Measurements from ENCODE around the gene NCR1. TPM values are rescaled to one million over a fixed set of nuclear protein-coding genes. Genes with fewer than 3 reads are reported as not detected.
"Not testable (repeated sequence)": the region's sequence is repeated elsewhere in the genome, so short reads cannot be mapped to it uniquely, and the experiment has no call there.

Gene NCR1
- total RNA-seq (not detected), total RNA-seq (0 reads per million in 2 donors)

GRCh38 chr19:54905803-54906511 lies at the start of gene NCR1:
TSS of gene NCR1 (plus strand) at chr19:54906148. CDS start at chr19:54906188, 40 bp downstream.
- no peak for ATAC-seq
- H3K27me3 Mint-ChIP-seq, result peaks cover 6% of the 10 kb centered on the region
- H3K27ac Mint-ChIP-seq, result no peak within 1 kb of the TSS
- no peaks in the 10 kb centered on the region for H3K9me3 ChIP-seq (ENCODE audit: control insufficient read depth, low read length, poor library complexity, severe bottlenecking)
- no peak within 1 kb of the TSS for H3K4me3 Mint-ChIP-seq
- no peaks in the 10 kb centered on the region for H3K4me1 Mint-ChIP-seq
- no peak for DNase-seq
- H3K36me3 Mint-ChIP-seq (ENCODE audit: low read depth), result no peaks in the 10 kb centered on the region

GRCh38 chr19:54858476-54858875 lies 47.5 kb upstream of the NCR1 start:
- H3K4me1 Mint-ChIP-seq; ATAC-seq; H3K27me3 Mint-ChIP-seq; H3K36me3 Mint-ChIP-seq (ENCODE audit: low read depth); H3K27ac Mint-ChIP-seq; DNase-seq; H3K4me3 Mint-ChIP-seq; H3K9me3 ChIP-seq (ENCODE audit: control insufficient read depth, low read length, poor library complexity, severe bottlenecking): not testable (repeated sequence)

- not testable (repeated sequence) for H3K27me3 Mint-ChIP-seq; H3K4me3 Mint-ChIP-seq; ATAC-seq; H3K9me3 ChIP-seq (ENCODE audit: control insufficient read depth, low read length, poor library complexity, severe bottlenecking); H3K36me3 Mint-ChIP-seq (ENCODE audit: low read depth); H3K27ac Mint-ChIP-seq; H3K4me1 Mint-ChIP-seq; DNase-seq
These were observed 46.5 kb upstream of the NCR1 start for GRCh38 chr19:54859421-54859820.

GRCh38 chr19:54863459-54863858 lies 42.5 kb upstream of the NCR1 start:
- peaks cover 12% of the 10 kb centered on the region for H3K27me3 Mint-ChIP-seq
- not testable (repeated sequence) for H3K36me3 Mint-ChIP-seq (ENCODE audit: low read depth); H3K9me3 ChIP-seq (ENCODE audit: control insufficient read depth, low read length, poor library complexity, severe bottlenecking); ATAC-seq; H3K27ac Mint-ChIP-seq; H3K4me3 Mint-ChIP-seq; DNase-seq; H3K4me1 Mint-ChIP-seq

- H3K36me3 Mint-ChIP-seq (ENCODE audit: low read depth), result no peaks in the 10 kb centered on the region
- no peaks in the 10 kb centered on the region for H3K9me3 ChIP-seq (ENCODE audit: control insufficient read depth, low read length, poor library complexity, severe bottlenecking)
- no peaks in the 10 kb centered on the region for H3K4me1 Mint-ChIP-seq
- H3K4me3 Mint-ChIP-seq, result no peak overlapping the region
- ATAC-seq, result no peak
- H3K27ac Mint-ChIP-seq, result no peak overlapping the region
- H3K27me3 Mint-ChIP-seq, result peaks cover 12% of the 10 kb centered on the region
- DNase-seq, result no peak
These were observed 34.3 kb upstream of the NCR1 start for GRCh38 chr19:54871696-54872095.

GRCh38 chr19:54873990-54874389 lies 32.0 kb upstream of the NCR1 start, which contains the start of gene FCAR:
TSS of gene FCAR (plus strand) at chr19:54874235. CDS start at chr19:54874290, 55 bp downstream.
- no peak for DNase-seq

GRCh38 chr19:54875506-54875905 lies 30.4 kb upstream of the NCR1 start:
- Mint-ChIP-seq H3K4me3 (no peak overlapping the region), H3K36me3 (ENCODE audit: low read depth) (no peaks in the 10 kb centered on the region), H3K4me1 (no peaks in the 10 kb centered on the region), H3K27ac (no peak overlapping the region), H3K27me3 (peaks cover 19% of the 10 kb centered on the region)
- DNase-seq (no peak), ATAC-seq (no peak)
- no peaks in the 10 kb centered on the region for H3K9me3 ChIP-seq (ENCODE audit: control insufficient read depth, low read length, poor library complexity, severe bottlenecking)

More at GRCh38 chr19:54873990-54874389, 32.0 kb upstream of the NCR1 start, which contains the start of gene FCAR:
- H3K9me3 ChIP-seq (ENCODE audit: control insufficient read depth, low read length, poor library complexity, severe bottlenecking), result no peaks in the 10 kb centered on the region
- no peak within 1 kb of the TSS for H3K27ac Mint-ChIP-seq
- ATAC-seq, result no peak
- H3K4me1 Mint-ChIP-seq, result no peaks in the 10 kb centered on the region
- H3K27me3 Mint-ChIP-seq, result peaks cover 11% of the 10 kb centered on the region
- no peak within 1 kb of the TSS for H3K4me3 Mint-ChIP-seq
- no peaks in the 10 kb centered on the region for H3K36me3 Mint-ChIP-seq (ENCODE audit: low read depth)

GRCh38 chr19:54877471-54877870 lies 28.5 kb upstream of the NCR1 start:
- ATAC-seq, result no peak
- H3K9me3 ChIP-seq (ENCODE audit: control insufficient read depth, low read length, poor library complexity, severe bottlenecking), result no peaks in the 10 kb centered on the region
- DNase-seq, result no peak
- peaks cover 28% of the 10 kb centered on the region for H3K27me3 Mint-ChIP-seq
- H3K27ac Mint-ChIP-seq, result no peak overlapping the region
- no peaks in the 10 kb centered on the region for H3K4me1 Mint-ChIP-seq
- no peaks in the 10 kb centered on the region for H3K36me3 Mint-ChIP-seq (ENCODE audit: low read depth)
- no peak overlapping the region for H3K4me3 Mint-ChIP-seq

- Mint-ChIP-seq H3K4me1 (no peaks in the 10 kb centered on the region), H3K36me3 (ENCODE audit: low read depth) (peaks cover 2% of the 10 kb centered on the region), H3K27ac (no peak overlapping the region), H3K4me3 (no peak overlapping the region), H3K27me3 (peaks cover 32% of the 10 kb centered on the region)
- ATAC-seq (no peak), DNase-seq (no peak)
- H3K9me3 ChIP-seq (ENCODE audit: control insufficient read depth, low read length, poor library complexity, severe bottlenecking), result no peaks in the 10 kb centered on the region
These were observed 24.1 kb upstream of the NCR1 start for GRCh38 chr19:54881884-54882283.

GRCh38 chr19:54882758-54883157 lies 23.2 kb upstream of the NCR1 start:
- no peaks in the 10 kb centered on the region for H3K9me3 ChIP-seq (ENCODE audit: control insufficient read depth, low read length, poor library complexity, severe bottlenecking)
- H3K4me3 Mint-ChIP-seq, result no peak overlapping the region
- DNase-seq (no peak), ATAC-seq (no peak)
- peaks cover 2% of the 10 kb centered on the region for H3K36me3 Mint-ChIP-seq (ENCODE audit: low read depth)
- no peak overlapping the region for H3K27ac Mint-ChIP-seq
- H3K27me3 Mint-ChIP-seq, result peaks cover 26% of the 10 kb centered on the region
- no peaks in the 10 kb centered on the region for H3K4me1 Mint-ChIP-seq

GRCh38 chr19:54883228-54883627 lies 22.7 kb upstream of the NCR1 start:
- Mint-ChIP-seq H3K27me3 (peaks cover 26% of the 10 kb centered on the region), H3K36me3 (ENCODE audit: low read depth) (peaks cover 2% of the 10 kb centered on the region), H3K4me3 (no peak overlapping the region), H3K27ac (no peak overlapping the region), H3K4me1 (no peaks in the 10 kb centered on the region)
- H3K9me3 ChIP-seq (ENCODE audit: control insufficient read depth, low read length, poor library complexity, severe bottlenecking), result no peaks in the 10 kb centered on the region
- DNase-seq, result no peak
- ATAC-seq, result no peak

GRCh38 chr19:54888239-54888638 lies 17.7 kb upstream of the NCR1 start:
- ATAC-seq, result no peak
- Mint-ChIP-seq H3K27ac (no peak overlapping the region), H3K4me1 (no peaks in the 10 kb centered on the region), H3K27me3 (peaks cover 5% of the 10 kb centered on the region), H3K4me3 (no peak overlapping the region), H3K36me3 (ENCODE audit: low read depth) (no peaks in the 10 kb centered on the region)
- no peak for DNase-seq
- no peaks in the 10 kb centered on the region for H3K9me3 ChIP-seq (ENCODE audit: control insufficient read depth, low read length, poor library complexity, severe bottlenecking)

GRCh38 chr19:54889566-54889965 lies 16.4 kb upstream of the NCR1 start:
- no peak overlapping the region for H3K27ac Mint-ChIP-seq
- ATAC-seq, result no peak

GRCh38 chr19:54893406-54893805 lies 12.5 kb upstream of the NCR1 start:
- Mint-ChIP-seq H3K36me3 (ENCODE audit: low read depth) (peaks cover 2% of the 10 kb centered on the region), H3K4me1 (no peaks in the 10 kb centered on the region), H3K27ac (no peak overlapping the region), H3K27me3 (peaks cover 26% of the 10 kb centered on the region), H3K4me3 (no peak overlapping the region)
- DNase-seq, result no peak
- no peaks in the 10 kb centered on the region for H3K9me3 ChIP-seq (ENCODE audit: control insufficient read depth, low read length, poor library complexity, severe bottlenecking)
- no peak for ATAC-seq

More at GRCh38 chr19:54889566-54889965, 16.4 kb upstream of the NCR1 start:
- H3K27me3 Mint-ChIP-seq, result peaks cover 5% of the 10 kb centered on the region
- H3K4me1 Mint-ChIP-seq, result no peaks in the 10 kb centered on the region
- no peak for DNase-seq
- no peaks in the 10 kb centered on the region for H3K9me3 ChIP-seq (ENCODE audit: control insufficient read depth, low read length, poor library complexity, severe bottlenecking)
- no peak overlapping the region for H3K4me3 Mint-ChIP-seq
- no peaks in the 10 kb centered on the region for H3K36me3 Mint-ChIP-seq (ENCODE audit: low read depth)

All from T-helper 17 cell (primary cell).